ENCODE results near the gene HTT. TPM values are rescaled to one million over a fixed set of nuclear protein-coding genes. Genes with fewer than 3 reads are reported as not detected.

HTT gene
- total RNA-seq, 1 donor from 2014 or later: 56.2 TPM

GRCh38 chr4:3234171-3235029, 159.9 kb downstream of the HTT start:
- no peak for DNase-seq

- DNase-seq: no peak
These were observed 160.5 kb downstream of the HTT start for GRCh38 chr4:3235030-3235345.

DNA sequence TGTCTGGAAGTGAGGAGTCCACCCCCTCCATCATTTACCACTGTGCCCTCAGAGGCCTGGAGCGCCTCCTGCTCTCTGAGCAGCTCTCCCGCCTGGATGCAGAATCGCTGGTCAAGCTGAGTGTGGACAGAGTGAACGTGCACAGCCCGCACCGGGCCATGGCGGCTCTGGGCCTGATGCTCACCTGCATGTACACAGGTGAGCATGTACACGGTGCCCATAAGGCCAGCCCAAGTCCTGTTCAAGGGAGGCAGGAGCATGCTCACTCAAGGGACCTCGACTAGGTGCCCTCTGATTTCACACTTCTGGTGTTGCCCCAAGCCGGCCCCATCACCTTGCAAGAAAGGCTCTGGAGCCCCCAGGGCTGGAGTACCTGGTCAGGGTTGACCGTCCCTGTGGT, 161.1 kb downstream of the HTT start:
- no peak for DNase-seq

DNA sequence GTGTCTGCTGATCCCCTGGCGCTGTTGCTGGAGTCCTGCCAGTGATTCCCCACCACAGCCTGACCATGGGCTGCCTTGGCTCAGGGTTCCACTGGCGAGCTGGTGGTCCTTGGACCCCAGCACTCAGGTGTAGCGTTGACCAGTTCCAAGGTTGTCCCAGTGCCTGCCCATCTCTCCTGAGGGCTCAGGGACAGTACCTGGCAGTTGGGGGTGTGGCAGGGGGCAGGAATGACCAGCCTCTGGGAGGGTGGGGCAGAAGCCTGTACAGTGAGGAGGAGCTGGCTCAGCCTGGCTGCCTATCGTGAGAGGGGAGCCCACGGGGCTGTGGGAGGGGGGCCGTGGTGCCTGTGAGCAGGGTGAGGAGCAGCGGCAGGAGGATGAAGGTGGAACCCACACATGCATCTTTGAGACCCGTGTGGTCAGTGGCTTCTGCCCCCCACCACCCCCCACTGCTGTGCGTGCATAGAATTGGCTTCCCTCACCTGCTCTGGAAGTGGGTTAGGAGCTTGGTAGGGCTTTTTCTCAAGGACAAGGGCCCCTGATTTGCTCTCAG, 161.9 kb downstream of the HTT start:
- DNase-seq: no peak

- DNase-seq: no peak
These were observed 162.8 kb downstream of the HTT start for GRCh38 chr4:3237266-3237665.

DNA sequence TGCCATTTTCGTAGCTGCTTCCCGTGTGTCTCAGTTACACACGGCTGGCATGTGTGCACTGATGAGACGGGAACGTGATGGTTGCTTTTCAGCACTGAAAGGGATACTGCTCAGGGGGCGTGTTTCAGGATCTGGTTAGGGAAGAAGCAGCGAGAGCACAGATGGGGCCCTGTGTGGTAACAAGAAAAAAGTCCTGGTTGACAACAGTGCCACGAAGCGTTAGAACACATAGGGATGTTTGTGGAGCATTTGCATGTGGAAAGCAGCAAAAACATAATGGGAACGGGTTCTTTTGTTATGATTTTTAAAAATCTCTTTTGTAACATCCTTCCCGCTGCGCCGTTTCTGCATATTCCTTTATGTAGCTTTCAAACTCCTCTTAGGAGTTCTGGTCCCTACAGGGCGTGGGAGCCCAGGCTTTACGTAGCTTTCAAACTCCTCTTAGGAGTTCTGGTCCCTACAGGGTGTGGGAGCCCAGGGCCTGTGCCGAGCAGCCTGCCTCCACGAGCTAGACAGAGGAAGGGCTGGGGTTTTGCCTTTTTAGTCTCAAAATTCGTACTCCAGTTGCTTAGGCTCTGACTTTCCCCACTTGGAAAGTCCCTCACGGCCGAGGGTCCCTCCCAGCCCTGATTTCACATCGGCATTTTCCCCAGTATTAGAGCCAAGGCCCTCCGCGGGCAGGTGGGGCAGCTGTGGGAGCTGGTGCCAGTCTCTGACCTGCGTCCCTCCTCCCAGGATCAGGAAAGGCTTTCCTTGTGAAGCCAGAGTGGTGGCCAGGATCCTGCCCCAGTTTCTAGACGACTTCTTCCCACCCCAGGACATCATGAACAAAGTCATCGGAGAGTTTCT, 163.5 kb downstream of the HTT start:
- DNase-seq: peak; percentile 19

DNA sequence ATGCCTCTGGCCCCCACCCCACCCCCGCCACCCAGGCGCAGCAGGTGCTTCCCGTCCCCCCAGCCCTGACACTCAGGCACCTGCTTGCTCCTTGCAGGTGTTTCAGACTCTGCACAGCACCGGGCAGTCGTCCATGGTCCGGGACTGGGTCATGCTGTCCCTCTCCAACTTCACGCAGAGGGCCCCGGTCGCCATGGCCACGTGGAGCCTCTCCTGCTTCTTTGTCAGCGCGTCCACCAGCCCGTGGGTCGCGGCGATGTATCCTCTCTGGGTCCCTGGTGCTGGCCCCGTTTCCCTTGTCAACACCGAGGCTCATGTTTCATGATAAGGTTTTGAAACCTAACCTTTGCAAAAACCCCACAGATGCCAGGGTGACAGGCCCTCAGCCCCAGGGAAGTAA, 164.2 kb downstream of the HTT start:
- no peak for DNase-seq

GRCh38 chr4:3239303-3239702, 164.8 kb downstream of the HTT start:
- DNase-seq: no peak

GRCh38 chr4:3239998-3240920, 165.8 kb downstream of the HTT start:
- no peak for DNase-seq

- DNase-seq: no peak
These were observed 166.5 kb downstream of the HTT start for GRCh38 chr4:3240936-3241522.

- peak; percentile 97 for DNase-seq
These were observed 167.5 kb downstream of the HTT start for GRCh38 chr4:3241898-3242524.

DNA sequence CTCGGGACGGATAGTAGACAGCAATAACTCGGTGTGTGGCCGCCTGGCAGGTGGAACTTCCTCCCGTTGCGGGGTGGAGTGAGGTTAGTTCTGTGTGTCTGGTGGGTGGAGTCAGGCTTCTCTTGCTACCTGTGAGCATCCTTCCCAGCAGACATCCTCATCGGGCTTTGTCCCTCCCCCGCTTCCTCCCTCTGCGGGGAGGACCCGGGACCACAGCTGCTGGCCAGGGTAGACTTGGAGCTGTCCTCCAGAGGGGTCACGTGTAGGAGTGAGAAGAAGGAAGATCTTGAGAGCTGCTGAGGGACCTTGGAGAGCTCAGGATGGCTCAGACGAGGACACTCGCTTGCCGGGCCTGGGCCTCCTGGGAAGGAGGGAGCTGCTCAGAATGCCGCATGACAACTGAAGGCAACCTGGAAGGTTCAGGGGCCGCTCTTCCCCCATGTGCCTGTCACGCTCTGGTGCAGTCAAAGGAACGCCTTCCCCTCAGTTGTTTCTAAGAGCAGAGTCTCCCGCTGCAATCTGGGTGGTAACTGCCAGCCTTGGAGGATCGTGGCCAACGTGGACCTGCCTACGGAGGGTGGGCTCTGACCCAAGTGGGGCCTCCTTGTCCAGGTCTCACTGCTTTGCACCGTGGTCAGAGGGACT, 168.8 kb downstream of the HTT start:
- no peak for DNase-seq

DNA sequence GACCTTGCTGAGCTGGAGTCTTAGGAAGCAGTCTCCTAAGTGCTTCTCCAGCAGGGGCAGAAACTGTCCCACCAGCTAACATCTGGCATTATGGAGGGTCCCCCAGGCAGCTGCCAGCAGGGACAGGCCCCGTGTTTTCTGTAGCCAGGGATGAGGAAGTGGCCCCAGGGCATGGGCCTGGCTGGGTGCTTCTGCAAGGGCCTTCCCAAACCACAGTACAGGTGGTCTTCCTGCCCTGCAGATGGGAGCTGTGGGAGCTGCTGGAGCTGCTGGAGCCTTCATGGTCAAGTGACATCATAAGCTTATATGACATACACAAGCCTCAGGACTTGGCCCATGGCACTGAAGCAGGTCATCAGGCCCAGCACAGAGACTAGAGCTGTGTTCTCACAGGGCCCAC, 169.5 kb downstream of the HTT start:
- DNase-seq: no peak

GRCh38 chr4:3244747-3245146, 170.3 kb downstream of the HTT start:
- DNase-seq: no peak

DNA sequence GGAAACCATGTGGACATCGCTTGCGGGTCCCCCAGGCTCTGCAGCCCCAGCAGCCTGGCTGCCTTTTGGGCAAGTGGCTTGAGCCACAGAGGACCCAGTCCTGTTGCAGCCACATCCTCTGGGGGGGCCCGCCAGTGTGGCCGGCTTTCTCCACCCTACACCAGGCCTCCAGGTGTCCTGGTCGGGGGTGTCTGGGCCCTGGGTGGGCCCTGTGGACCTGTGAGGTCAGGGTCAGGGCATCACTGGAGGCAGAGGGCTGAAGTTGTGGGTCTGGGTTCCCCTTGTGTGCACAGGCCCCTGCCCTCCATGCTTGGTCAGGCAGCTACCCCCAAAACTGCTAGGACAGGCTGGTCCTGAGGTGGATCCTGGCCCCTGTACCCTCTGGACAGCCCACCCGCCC, 171.2 kb downstream of the HTT start:
- DNase-seq: no peak

DNA sequence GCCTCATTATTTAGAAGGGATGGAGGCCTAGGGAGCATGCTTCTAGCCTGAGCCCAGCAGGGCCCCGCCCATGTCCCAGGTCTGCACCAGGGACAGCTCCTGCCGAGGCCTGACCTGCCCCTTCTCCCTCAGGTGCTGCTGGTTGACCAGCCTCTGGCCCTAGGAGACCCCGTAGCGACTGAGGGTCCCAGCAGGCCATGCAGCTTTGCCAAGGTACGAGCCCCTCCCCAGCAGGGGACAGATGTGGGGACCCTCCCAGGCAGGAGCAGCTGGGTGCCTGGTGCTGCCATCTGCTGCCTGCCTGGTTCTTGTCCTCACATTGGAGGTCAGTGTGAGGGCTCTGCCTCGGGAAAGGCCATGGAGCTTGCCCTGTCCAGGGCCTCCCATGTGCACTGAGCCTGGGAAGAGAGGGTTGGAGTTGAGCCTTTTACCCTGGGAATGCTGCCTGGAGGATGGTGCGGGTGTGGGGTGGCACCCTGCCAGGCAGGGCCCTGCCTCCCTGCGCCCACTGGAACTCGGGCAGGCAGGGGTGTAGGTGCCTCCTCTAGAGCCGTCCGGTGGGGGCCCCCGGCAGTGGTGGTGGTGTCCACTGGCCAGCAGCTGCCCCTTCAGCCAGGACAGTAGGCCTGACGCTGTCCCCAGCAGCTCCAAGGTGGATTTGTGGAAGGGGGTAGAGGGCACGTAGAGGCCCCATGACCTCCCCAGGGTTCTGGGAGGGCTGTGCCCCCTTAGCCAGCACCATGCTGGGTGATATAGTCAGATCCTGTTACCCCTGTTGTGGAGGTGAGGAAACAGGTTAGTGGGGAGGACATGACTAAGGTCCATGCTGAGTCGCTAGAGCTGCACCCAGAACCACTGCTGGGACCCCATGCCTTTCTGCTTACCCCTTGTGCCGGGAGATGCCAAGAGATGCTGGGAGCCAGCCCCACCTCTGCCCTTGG, 172.2 kb downstream of the HTT start:
- DNase-seq: no peak

DNA sequence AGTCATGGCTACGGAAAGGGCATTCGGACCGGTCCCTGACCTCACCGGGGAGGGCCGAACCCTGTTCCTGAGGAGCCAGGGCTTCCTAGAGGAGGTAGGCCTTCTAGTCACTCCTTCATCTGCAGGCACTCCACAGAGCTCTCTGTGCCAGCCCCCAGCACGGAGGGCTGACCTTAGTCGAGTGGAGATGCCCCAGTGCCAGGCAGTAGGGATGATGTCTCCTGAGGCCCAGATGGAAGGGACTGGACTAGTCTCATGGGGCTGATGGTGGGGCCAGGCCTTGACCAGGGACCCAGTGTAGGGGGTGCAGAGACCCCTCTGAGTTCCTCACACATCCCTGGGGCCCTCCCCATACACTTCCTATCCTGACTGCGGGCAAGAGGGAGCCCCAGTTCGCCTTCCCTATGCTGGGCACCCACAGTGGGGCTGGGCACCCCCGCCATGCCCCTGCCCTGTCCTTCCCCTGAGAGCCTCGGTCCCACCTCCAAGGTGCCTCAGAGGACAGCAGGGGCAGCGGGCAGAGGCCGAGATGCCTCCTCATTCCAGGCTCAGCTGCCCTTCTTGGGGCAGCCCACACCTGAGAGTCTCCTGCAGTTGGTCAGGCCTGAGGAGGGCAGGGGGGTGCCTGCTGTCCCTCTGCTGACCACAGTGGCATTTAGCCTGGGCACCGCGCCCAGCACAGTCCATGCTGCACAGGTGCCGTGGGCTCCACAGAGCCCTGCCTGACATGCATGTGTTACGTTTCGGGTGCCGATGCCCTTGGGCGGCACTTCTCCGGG, 173.1 kb downstream of the HTT start:
- no peak for DNase-seq

- no peak for DNase-seq
These were observed 173.6 kb downstream of the HTT start for GRCh38 chr4:3248178-3248480.

Measured in skin of body (tissue), 2 donors.